HG03457 (cell line): ENCODE measurements around the gene PDSS2.

ENCODE experiments used
- ATAC-seq: cut with Tn5 transposase; IDR thresholded peaks from one replicate; pipeline ENCODE4 v1.9.1; 2021; ENCODE audit warnings: moderate number of reproducible peaks; ENCODE audit not compliant: unreplicated experiment

The PDSS2 gene

DNA sequence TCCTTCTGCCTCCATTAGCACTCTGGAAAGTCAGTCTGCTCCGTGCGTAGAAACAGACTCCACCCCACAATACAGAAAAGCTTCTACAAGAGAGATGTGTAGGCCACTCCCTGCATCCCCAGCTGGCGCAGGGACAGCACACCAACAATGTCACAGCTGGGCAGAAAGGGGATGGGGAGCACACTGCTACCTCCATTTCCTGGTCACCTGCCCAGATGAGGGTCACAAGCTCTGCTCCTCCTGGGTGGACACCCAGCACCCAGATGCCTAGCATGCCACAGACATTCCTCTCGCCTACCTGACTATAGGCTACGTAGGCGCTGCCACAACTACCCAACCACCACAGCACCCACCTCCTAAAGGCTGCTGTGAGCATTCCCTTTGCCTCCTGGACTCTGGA is 356.3 kb downstream of the PDSS2 start:
- no peak for ATAC-seq
